ENCODE data around the gene CHCHD10. TPM values are rescaled to one million over a fixed set of nuclear protein-coding genes. Genes with fewer than 3 reads are reported as not detected.

CHCHD10 gene
- total RNA-seq, 4 donors from 2014 or later = 19.9 to 61.2 (median 31.2) TPM

- ATAC-seq (ENCODE audit: low FRiP score) = no peak
- no peak for TF ChIP-seq CTCF (IDR thresholded peaks at IDR 0.05)
- DNase-seq (ENCODE audit: low spot score) = no peak
Measured at GRCh38 chr22:23762842-23763578, 4.8 kb downstream of the CHCHD10 start, which contains the start of gene C22orf15. C22orf15 (plus strand) TSS chr22:23762990; CDS start chr22:23763307, 317 bp downstream.

GRCh38 chr22:23760056-23760455 is 7.7 kb downstream of the CHCHD10 start:
- DNase-seq (ENCODE audit: low spot score) = no peak
- no peak for TF ChIP-seq CTCF (IDR thresholded peaks at IDR 0.05)
- no peak for ATAC-seq (ENCODE audit: low FRiP score)

- DNase-seq (ENCODE audit: low spot score) (no peak), ATAC-seq (ENCODE audit: low FRiP score) (no peak)
- no peak for TF ChIP-seq CTCF (IDR thresholded peaks at IDR 0.05)
Measured at GRCh38 chr22:23759566-23759965, 8.2 kb downstream of the CHCHD10 start.

GRCh38 chr22:23756891-23757290 is 10.9 kb downstream of the CHCHD10 start:
- no peak for ATAC-seq (ENCODE audit: low FRiP score)
- no peak for TF ChIP-seq CTCF (IDR thresholded peaks at IDR 0.05)
- DNase-seq (ENCODE audit: low spot score) = no peak

GRCh38 chr22:23755711-23756110 is 12.1 kb downstream of the CHCHD10 start:
- DNase-seq (ENCODE audit: low spot score) = no peak
- no peak for TF ChIP-seq CTCF (IDR thresholded peaks at IDR 0.05)
- ATAC-seq (ENCODE audit: low FRiP score) = no peak

GRCh38 chr22:23754980-23755636 is 12.7 kb downstream of the CHCHD10 start:
- ATAC-seq (ENCODE audit: low FRiP score) (no peak), DNase-seq (ENCODE audit: low spot score) (no peak)
- no peak for TF ChIP-seq CTCF (IDR thresholded peaks at IDR 0.05)
